ENCODE data around the gene DDO. TPM values are rescaled to one million over a fixed set of nuclear protein-coding genes. Genes with fewer than 3 reads are reported as not detected.

DDO gene
- total and polyA plus RNA-seq, 2 experiments from 2014 or later: 0.10 TPM; not detected in 1

DNA sequence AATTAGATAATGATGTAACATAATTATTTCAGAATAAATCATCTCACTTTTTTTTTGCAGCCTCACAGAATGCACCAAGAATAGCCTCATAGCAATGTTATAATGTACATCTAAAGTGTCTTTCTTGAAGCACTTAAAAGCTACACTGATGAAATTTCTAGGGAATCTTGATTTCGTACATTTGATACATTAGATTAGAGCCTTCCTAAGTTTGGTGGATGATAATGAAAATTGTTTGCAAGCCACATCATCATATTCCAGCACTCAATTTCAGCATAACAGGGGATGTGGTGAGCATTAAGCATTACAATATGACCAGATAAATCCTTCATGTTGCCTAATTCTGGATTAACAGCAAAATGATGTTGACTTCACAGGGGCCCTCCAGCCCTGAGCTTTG, 47.5 kb downstream of the DDO start (continued):
- TF ChIP-seq, protein P1, sequence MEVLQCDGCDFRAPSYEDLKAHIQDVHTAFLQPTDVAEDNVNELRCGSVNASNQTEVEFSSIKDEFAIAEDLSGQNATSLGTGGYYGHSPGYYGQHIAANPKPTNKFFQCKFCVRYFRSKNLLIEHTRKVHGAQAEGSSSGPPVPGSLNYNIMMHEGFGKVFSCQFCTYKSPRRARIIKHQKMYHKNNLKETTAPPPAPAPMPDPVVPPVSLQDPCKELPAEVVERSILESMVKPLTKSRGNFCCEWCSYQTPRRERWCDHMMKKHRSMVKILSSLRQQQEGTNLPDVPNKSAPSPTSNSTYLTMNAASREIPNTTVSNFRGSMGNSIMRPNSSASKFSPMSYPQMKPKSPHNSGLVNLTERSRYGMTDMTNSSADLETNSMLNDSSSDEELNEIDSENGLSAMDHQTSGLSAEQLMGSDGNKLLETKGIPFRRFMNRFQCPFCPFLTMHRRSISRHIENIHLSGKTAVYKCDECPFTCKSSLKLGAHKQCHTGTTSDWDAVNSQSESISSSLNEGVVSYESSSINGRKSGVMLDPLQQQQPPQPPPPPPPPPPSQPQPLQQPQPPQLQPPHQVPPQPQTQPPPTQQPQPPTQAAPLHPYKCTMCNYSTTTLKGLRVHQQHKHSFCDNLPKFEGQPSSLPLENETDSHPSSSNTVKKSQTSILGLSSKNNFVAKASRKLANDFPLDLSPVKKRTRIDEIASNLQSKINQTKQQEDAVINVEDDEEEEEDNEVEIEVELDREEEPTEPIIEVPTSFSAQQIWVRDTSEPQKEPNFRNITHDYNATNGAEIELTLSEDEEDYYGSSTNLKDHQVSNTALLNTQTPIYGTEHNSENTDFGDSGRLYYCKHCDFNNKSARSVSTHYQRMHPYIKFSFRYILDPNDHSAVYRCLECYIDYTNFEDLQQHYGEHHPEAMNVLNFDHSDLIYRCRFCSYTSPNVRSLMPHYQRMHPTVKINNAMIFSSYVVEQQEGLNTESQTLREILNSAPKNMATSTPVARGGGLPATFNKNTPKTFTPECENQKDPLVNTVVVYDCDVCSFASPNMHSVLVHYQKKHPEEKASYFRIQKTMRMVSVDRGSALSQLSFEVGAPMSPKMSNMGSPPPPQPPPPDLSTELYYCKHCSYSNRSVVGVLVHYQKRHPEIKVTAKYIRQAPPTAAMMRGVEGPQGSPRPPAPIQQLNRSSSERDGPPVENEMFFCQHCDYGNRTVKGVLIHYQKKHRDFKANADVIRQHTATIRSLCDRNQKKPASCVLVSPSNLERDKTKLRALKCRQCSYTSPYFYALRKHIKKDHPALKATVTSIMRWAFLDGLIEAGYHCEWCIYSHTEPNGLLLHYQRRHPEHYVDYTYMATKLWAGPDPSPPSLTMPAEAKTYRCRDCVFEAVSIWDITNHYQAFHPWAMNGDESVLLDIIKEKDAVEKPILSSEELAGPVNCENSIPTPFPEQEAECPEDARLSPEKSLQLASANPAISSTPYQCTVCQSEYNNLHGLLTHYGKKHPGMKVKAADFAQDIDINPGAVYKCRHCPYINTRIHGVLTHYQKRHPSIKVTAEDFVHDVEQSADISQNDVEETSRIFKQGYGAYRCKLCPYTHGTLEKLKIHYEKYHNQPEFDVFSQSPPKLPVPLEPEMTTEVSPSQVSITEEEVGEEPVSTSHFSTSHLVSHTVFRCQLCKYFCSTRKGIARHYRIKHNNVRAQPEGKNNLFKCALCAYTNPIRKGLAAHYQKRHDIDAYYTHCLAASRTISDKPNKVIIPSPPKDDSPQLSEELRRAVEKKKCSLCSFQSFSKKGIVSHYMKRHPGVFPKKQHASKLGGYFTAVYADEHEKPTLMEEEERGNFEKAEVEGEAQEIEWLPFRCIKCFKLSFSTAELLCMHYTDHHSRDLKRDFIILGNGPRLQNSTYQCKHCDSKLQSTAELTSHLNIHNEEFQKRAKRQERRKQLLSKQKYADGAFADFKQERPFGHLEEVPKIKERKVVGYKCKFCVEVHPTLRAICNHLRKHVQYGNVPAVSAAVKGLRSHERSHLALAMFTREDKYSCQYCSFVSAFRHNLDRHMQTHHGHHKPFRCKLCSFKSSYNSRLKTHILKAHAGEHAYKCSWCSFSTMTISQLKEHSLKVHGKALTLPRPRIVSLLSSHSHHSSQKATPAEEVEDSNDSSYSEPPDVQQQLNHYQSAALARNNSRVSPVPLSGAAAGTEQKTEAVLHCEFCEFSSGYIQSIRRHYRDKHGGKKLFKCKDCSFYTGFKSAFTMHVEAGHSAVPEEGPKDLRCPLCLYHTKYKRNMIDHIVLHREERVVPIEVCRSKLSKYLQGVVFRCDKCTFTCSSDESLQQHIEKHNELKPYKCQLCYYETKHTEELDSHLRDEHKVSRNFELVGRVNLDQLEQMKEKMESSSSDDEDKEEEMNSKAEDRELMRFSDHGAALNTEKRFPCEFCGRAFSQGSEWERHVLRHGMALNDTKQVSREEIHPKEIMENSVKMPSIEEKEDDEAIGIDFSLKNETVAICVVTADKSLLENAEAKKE (CRISPR knock-in tag; IDR thresholded peaks at IDR 0.05): no peak
- TF ChIP-seq, protein P2, sequence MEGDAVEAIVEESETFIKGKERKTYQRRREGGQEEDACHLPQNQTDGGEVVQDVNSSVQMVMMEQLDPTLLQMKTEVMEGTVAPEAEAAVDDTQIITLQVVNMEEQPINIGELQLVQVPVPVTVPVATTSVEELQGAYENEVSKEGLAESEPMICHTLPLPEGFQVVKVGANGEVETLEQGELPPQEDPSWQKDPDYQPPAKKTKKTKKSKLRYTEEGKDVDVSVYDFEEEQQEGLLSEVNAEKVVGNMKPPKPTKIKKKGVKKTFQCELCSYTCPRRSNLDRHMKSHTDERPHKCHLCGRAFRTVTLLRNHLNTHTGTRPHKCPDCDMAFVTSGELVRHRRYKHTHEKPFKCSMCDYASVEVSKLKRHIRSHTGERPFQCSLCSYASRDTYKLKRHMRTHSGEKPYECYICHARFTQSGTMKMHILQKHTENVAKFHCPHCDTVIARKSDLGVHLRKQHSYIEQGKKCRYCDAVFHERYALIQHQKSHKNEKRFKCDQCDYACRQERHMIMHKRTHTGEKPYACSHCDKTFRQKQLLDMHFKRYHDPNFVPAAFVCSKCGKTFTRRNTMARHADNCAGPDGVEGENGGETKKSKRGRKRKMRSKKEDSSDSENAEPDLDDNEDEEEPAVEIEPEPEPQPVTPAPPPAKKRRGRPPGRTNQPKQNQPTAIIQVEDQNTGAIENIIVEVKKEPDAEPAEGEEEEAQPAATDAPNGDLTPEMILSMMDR (conservative IDR thresholded peaks at IDR 0.05; ENCODE audit: low read depth in 2 of 2): no peak

GRCh38 chr6:110366975-110367374, 48.4 kb downstream of the DDO start:
- TF ChIP-seq, protein P1 (CRISPR knock-in tag; IDR thresholded peaks at IDR 0.05): no peak
- TF ChIP-seq ZNF114 (CRISPR knock-in tag; IDR thresholded peaks at IDR 0.05): no peak
- H3K27ac ChIP-seq (ENCODE audit: low read depth): no peak overlapping the region

More at GRCh38 chr6:110366975-110367374, 48.4 kb downstream of the DDO start:
- no peaks in the 10 kb centered on the region for H3K9me3 Mint-ChIP-seq
- ATAC-seq: no peak; the same call in 1 of the 3 replicates
- no peak overlapping the region for H2AFZ ChIP-seq
- H3K27me3 Mint-ChIP-seq (ENCODE audit: insufficient read depth, low read depth, poor library complexity): no peaks in the 10 kb centered on the region
- H3K4me1 Mint-ChIP-seq: peaks cover 18% of the 10 kb centered on the region; the same call in 2 of the 3 replicates
- no peak overlapping the region for H3K4me3 Mint-ChIP-seq
- no peaks in the 10 kb centered on the region for H4K20me1 ChIP-seq (replicated peaks; ENCODE audit: insufficient read depth)
- H3K4me2 ChIP-seq: no peak overlapping the region
- no peaks in the 10 kb centered on the region for H3K36me3 Mint-ChIP-seq (ENCODE audit: low read depth)
- H3F3A ChIP-seq (replicated peaks; ENCODE audit: low read depth): no peaks in the 10 kb centered on the region
- no peaks in the 10 kb centered on the region for H3K27me3 ChIP-seq (ENCODE audit: insufficient read depth)
- H3K27ac Mint-ChIP-seq: no peak overlapping the region
- no peak for DNase-seq (ENCODE audit: low spot score)
- H3K4me3 ChIP-seq: no peak overlapping the region
- no peaks in the 10 kb centered on the region for H3K79me2 ChIP-seq (replicated peaks; ENCODE audit: insufficient read depth)
- H3K36me3 ChIP-seq (ENCODE audit: insufficient read depth): no peaks in the 10 kb centered on the region
- 0 out of 2 replicates have a peak, but pooled peaks cover 3% of the 10 kb centered on the region for H3K9me2 ChIP-seq (ENCODE audit: insufficient read depth)
- H3K4me1 ChIP-seq (ENCODE audit: insufficient read depth): peaks cover 16% of the 10 kb centered on the region
